GM18526 (cell line): Measurements from ENCODE around the gene WDFY4.

ENCODE experiments used
- POLR2A ChIP-seq: IDR thresholded peaks from 3 replicates; pipeline ENCODE4 v1.6.1; 2011; ENCODE audit not compliant: insufficient read length; ENCODE audit errors: extremely low read depth

The WDFY4 gene

GRCh38 chr10:48651839-48652238 lies 32.8 kb upstream of the WDFY4 start:
- no peak for TF ChIP-seq POLR2A

- no peak for TF ChIP-seq POLR2A
These were observed 32.3 kb upstream of the WDFY4 start for GRCh38 chr10:48652344-48652743.

- no peak for TF ChIP-seq POLR2A
These were observed 31.3 kb upstream of the WDFY4 start for GRCh38 chr10:48653347-48653746.

GRCh38 chr10:48653944-48654698 lies 30.6 kb upstream of the WDFY4 start:
- no peak for TF ChIP-seq POLR2A

DNA sequence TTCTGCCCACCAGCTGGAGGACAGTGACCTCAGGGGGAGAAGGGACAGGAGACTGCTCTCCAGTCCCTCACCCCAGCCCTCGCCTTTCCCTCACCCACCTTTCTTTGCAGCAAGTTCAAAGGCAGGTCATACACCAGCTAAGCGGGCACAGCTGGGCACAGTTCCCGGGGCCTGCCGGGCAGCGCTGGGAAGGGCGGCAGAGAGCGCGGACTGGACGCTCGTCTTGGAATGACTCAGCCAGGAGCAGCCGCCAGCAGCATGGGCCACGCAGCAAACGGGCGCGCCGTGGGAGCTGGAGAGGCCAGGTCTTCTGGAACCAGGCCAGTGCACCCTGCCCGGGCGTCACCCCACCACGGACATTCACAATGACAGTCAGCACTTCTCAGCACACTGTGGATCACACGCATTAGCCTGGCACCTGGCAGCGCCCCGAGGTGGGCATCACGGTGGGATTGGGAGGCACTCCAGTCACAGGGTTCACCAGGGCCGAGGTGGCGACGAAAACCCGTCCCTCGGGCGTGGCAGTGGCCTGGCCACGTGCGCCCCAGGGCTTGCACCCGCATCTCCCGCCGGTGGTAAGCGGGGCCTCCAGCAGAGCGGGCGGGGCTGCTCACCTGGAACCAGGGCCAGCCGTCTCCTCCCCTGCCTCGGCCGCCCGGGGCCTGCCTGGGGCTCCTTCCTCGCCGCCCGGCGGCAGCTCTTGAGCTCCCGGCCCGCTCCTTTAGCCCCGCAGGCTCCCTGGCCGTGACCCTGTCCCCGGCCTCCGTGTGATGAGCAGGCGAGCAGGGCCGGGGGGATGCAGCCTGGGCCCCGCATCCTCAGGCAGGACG lies 29.0 kb upstream of the WDFY4 start:
- no peak for TF ChIP-seq POLR2A

- TF ChIP-seq POLR2A = no peak
These were observed 28.3 kb upstream of the WDFY4 start for GRCh38 chr10:48656241-48656913.

- TF ChIP-seq POLR2A = no peak
These were observed 27.8 kb upstream of the WDFY4 start for GRCh38 chr10:48656914-48657305.

DNA sequence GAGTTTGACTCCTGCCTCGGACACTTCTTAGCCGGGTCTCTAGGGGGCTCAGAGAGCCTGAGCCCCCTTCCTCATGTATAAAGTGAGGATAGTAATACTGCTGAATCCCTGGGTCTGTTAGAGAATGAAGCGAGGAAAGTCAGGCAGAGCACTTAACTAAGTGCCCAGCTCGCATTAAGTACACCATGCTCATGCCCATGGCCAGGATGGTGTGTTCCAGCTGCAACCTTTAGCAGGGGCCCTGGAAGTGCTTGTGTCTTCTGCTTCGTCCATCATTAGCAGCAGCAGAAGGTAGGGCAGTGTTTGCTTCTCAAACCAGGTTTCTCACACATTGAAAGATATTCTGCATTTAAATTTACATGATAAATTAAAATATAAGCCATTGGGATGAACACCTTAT lies 27.3 kb upstream of the WDFY4 start:
- TF ChIP-seq POLR2A = no peak

DNA sequence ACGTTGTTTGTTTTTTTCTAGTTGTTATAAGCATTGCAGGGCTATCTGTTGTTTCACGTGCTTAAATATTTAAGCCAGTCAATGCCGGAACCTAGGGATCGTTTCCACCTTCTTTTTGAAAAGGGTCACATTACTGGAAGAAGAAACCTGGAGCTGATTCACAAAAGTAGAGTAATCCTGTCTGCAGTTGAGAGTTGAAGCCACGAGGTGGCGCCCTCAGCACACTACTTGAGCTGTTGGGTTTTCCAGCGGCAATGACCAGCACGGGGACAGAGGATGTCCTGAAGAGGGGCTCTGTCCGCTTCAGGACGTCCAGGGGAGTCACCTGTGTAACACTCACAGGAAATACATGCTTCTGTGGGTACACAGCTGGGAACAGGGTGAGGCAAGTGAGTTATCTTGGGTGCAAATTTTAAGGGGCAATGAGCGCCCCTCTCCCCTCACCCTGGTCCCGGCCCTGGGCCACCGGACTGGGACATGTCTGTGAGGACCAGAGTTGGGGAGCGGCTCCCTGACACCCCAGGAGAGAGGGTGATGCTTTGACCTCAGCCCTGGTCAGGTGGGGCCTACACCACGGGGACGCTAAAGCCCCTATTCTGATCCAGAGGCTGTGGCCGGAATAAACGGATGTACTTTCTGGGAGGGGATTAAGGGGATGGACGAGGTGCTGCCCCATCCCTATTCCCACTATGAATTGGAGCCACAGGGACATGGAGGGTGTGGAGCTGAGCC lies 26.3 kb upstream of the WDFY4 start:
- no peak for TF ChIP-seq POLR2A

- TF ChIP-seq POLR2A = no peak
These were observed 25.8 kb upstream of the WDFY4 start for GRCh38 chr10:48658975-48659269.

GRCh38 chr10:48659790-48660189 lies 24.9 kb upstream of the WDFY4 start:
- TF ChIP-seq POLR2A = no peak

DNA sequence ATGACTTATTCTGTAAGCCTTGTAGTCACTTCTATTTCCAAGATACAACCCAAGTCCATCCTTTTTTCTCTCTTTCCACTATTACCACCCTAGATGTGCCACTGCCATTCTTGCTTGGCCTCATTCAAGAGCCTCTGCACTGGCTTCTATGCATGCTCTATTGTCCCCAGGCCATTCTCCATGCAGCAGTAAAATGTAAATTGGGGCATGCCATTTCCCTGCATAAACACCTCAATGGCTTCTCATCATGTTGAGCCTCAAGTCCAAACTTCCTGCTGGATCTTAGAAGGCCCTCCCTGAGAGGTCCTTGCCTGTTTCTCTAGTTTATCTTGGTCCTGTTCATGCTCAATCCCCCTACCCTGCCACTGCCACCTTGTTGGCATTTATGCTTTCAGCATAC lies 23.2 kb upstream of the WDFY4 start:
- no peak for TF ChIP-seq POLR2A

DNA sequence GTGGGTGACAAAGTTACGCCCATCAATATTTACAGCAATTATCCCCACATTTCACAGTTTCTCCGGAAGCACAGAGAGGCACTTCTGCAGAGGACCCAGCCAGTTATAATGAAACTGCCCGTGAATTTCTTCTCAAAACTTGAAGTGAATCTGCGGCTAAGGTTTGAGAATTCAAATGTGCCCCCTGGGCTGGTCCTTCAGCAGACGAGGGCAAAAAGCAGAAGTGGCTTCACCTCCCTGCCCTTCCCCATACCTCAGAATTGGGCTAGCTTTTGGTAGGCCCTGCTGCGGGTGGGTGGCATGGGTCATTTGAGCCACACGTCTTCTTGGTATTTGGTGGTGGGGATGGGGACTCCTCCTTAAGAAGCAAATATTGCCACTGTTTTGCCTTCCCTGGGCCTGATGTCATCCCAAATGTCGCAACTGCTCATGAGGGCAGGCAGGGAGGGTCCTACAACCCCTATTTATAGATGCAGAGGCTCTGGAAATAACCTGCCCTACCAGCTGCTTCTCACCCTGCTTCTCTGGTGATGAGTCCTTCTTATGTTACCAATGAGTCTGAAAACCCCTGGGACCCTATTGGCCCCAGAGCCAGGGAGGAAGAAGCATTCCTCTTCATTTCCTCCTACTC lies 16.6 kb upstream of the WDFY4 start:
- TF ChIP-seq POLR2A = peak; percentile 45

- TF ChIP-seq POLR2A = peak; percentile 68
These were observed 13.4 kb upstream of the WDFY4 start for GRCh38 chr10:48670978-48671913.

DNA sequence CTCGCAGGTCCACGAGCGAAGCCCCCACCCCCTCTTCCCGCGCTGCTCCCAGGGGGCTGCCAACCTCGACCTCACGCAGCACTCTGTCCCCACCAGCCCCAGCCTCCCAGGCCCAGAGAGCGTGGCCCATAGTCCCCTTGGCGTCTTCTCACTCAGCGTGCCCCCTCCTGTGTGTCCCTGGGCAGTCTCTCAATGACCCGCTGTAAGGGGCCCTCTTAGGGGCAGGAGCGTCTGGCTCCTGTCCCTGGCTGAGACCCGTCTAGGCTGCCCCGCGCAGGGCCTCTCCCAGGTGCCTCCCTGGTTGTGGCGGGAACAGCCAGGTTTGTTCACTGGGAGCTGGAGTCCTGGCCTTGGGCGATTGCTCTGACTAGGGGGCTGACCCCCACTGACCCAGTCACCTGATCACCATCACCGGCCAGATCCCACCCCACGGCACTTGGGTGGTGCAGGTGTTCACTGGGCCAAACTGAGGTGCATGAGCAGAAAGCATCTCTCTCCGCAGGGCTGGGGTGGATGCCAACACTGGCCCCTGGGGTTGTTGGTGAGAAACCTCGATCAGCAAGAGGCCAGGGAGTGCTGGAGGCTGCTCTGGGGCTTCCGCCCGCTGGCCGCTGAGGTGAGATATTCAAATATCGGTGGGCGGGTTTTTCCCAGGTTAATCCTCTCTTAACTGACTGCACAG lies 12.6 kb upstream of the WDFY4 start:
- peak; percentile 74 for TF ChIP-seq POLR2A
